ENCODE data around the gene EDDM3A. TPM values are rescaled to one million over a fixed set of nuclear protein-coding genes. Genes with fewer than 3 reads are reported as not detected.

The EDDM3A gene
- total and polyA plus RNA-seq, 12 donors = not detected

DNA sequence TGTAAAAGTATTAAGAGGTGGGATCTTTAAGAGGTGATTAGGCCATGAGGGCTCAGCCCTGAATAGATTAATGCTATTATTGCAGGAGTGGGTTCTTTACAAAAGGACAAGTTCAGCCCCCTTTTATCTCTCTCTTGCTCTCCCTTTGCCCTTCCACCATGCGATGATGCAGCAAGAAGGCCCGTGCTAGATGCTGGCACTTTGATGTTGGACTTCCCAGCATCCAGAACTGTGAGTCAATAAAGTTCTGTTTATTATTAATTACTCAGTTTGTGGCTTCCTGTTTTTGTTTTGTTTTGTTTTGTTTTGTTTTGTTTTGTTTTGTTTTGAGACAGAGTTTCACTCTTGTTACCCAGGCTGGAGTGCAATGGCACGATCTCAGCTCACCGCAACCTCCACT lies 46.9 kb downstream of the EDDM3A start:
- H3K36me3 ChIP-seq (replicated peaks in 1 of 2) = no peaks in the 10 kb centered on the region
- TF ChIP-seq POLR2A (IDR thresholded peaks at IDR 0.05) (no peak), CTCF (IDR thresholded peaks at IDR 0.05) (no peak)
- 79 to 86% (median 82%) methylated on average over 4 of the region's 4 CpGs for WGBS, 4 donors
- H3K4me3 ChIP-seq = no peak overlapping the region
- no peak for DNase-seq
- H3K9me3 ChIP-seq (replicated peaks in 1 of 3) = no peaks in the 10 kb centered on the region
- no peaks in the 10 kb centered on the region for H3K27me3 ChIP-seq
- no peaks in the 10 kb centered on the region for H3K4me1 ChIP-seq (replicated peaks in 1 of 2)
- no peak overlapping the region for H3K27ac ChIP-seq
- intact Hi-C loops (cut with DNase I) = no loop called here

DNA sequence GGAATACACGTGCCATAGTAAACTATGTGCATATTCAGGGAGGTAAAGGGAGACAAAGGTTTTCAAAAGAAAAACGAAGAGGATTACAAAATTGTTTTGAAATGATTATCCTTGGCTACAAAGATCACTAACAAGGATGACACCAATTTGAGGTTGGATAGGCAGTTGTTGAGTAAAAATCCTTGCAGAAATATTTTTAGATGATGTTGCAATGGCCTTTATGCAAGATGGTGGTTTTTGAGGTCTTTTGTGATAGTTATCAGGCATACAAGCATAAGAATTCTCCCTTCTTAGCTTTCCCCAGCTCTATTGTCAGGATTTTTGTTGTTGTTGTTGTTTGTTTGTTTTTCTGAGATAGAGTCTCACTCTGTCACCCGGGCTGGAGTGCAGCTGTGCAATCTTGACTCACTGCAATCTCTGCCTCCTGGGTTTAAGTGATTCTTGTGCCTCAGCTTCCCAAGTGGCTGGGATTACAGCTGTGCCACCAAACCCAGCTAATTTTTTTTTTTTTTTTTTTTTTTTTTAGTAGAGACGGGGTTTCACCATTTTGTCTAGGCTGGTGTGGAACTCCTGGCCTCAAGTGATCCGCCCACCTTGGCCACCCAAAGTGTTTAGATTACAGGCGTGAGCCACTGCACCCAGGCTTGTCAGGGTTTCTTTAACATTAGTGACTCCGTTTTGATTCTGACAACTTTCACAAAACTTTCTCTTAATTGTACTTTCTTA lies 49.1 kb downstream of the EDDM3A start:
- DNase-seq = no peak
- Histone ChIP-seq H3K4me1 (replicated peaks in 1 of 2) (peaks cover 3 to 4% of the 10 kb centered on the region in 2 donors), H3K4me3 (no peak overlapping the region), H3K9me3 (replicated peaks in 1 of 3) (no peaks in the 10 kb centered on the region), H3K27me3 (no peaks in the 10 kb centered on the region), H3K27ac (no peak overlapping the region), H3K36me3 (replicated peaks in 1 of 2) (no peaks in the 10 kb centered on the region)
- intact Hi-C loops (cut with DNase I) = no loop called here
- 62 to 71% (median 67%) methylated on average over 7 of the region's 7 CpGs for WGBS, 4 donors
- TF ChIP-seq POLR2A (IDR thresholded peaks at IDR 0.05) (no peak), CTCF (IDR thresholded peaks at IDR 0.05) (no peak)

- H3K4me3 ChIP-seq = no peak overlapping the region
- intact Hi-C loops (cut with DNase I) = no loop called here
- no peak for DNase-seq
- no peak for TF ChIP-seq POLR2A (IDR thresholded peaks at IDR 0.05)
- H3K36me3 ChIP-seq (replicated peaks in 1 of 2) = no peaks in the 10 kb centered on the region
- 75 to 100% (median 85%) methylated on average over 1 of the region's 1 CpG for WGBS, 4 donors
- no peak overlapping the region for H3K27ac ChIP-seq
- H3K9me3 ChIP-seq (replicated peaks in 1 of 3) = no peaks in the 10 kb centered on the region
- no peaks in the 10 kb centered on the region for H3K27me3 ChIP-seq
- peaks cover 4 to 5% of the 10 kb centered on the region in 2 donors for H3K4me1 ChIP-seq (replicated peaks in 1 of 2)
These were observed 51.5 kb downstream of the EDDM3A start for GRCh38 chr14:20797164-20797563.

Other genes starting within 250 kb of the EDDM3A start
- gene RNASE10, start 240.3 kb upstream of the EDDM3A start, total RNA-seq = under 1 TPM in 5 of 9 donors, not detected in 4; 0.21 to 0.75 (median 0.58) TPM
- under 1 TPM in 2 of 3 donors, not detected in 1; 0.30 to 0.32 TPM for gene RNASE10, start 240.3 kb upstream of the EDDM3A start, polyA plus RNA-seq
- not detected for gene RNASE9, start 184.8 kb upstream of the EDDM3A start, total RNA-seq
- gene RNASE9, start 184.8 kb upstream of the EDDM3A start, polyA plus RNA-seq = not detected
- under 1 TPM in 1 of 9 donors, not detected in 8; 0.11 TPM for gene RNASE11, start 157.9 kb upstream of the EDDM3A start, total RNA-seq
- under 1 TPM in 1 of 3 donors, not detected in 2; 0.57 TPM for gene RNASE11, start 157.9 kb upstream of the EDDM3A start, polyA plus RNA-seq
- not detected for gene RNASE12, start 154.5 kb upstream of the EDDM3A start, total RNA-seq
- not detected for gene RNASE12, start 154.5 kb upstream of the EDDM3A start, polyA plus RNA-seq
- not detected for gene OR6S1, start 104.2 kb upstream of the EDDM3A start, total RNA-seq
- not detected for gene OR6S1, start 104.2 kb upstream of the EDDM3A start, polyA plus RNA-seq
- gene RNASE4, start 61.3 kb upstream of the EDDM3A start, total RNA-seq = 10 to 100 TPM in 2 of 9 donors, 1 to 10 TPM in 7; 1.2 to 24.9 (median 7.7) TPM
- gene RNASE4, start 61.3 kb upstream of the EDDM3A start, polyA plus RNA-seq = 10 to 100 TPM in 1 of 3 donors, 1 to 10 TPM in 2; 6.0 to 12.7 (median 9.8) TPM
- gene ANG, start 57.1 kb upstream of the EDDM3A start, total RNA-seq = 10 to 100 TPM in 1 of 9 donors, 1 to 10 TPM in 7, under 1 TPM in 1; 0.78 to 12.0 (median 3.6) TPM
- 1 to 10 TPM; 1.8 to 10.0 (median 3.7) TPM for gene ANG, start 57.1 kb upstream of the EDDM3A start, polyA plus RNA-seq
- gene EDDM3B, start 22.5 kb downstream of the EDDM3A start, total RNA-seq = not detected
- gene EDDM3B, start 22.5 kb downstream of the EDDM3A start, polyA plus RNA-seq = not detected
- gene RNASE6, start 35.4 kb downstream of the EDDM3A start, total RNA-seq = 10 to 100 TPM in 8 of 9 donors, 1 to 10 TPM in 1; 4.5 to 61.0 (median 22.3) TPM
- 10 to 100 TPM in 1 of 3 donors, 1 to 10 TPM in 2; 5.9 to 17.9 (median 7.2) TPM for gene RNASE6, start 35.4 kb downstream of the EDDM3A start, polyA plus RNA-seq
- gene RNASE1, start 57.0 kb downstream of the EDDM3A start, total RNA-seq = 1,000 to 10,000 TPM in 2 of 9 donors, 100 to 1,000 TPM in 7; 103 to 2,068 (median 604) TPM
- gene RNASE1, start 57.0 kb downstream of the EDDM3A start, polyA plus RNA-seq = 100 to 1,000 TPM; 170 to 424 (median 388) TPM
- gene RNASE3, start 145.5 kb downstream of the EDDM3A start, total RNA-seq = under 1 TPM in 2 of 9 donors, not detected in 7; 0.54 to 0.81 TPM
- 1 to 10 TPM in 1 of 3 donors, under 1 TPM in 2; 0.31 to 1.2 (median 0.64) TPM for gene RNASE3, start 145.5 kb downstream of the EDDM3A start, polyA plus RNA-seq
- 10 to 100 TPM in 3 of 9 donors, 1 to 10 TPM in 4, under 1 TPM in 1, not detected in 1; 0.33 to 16.8 (median 5.5) TPM for gene RNASE2, start 209.6 kb downstream of the EDDM3A start, total RNA-seq
- gene RNASE2, start 209.6 kb downstream of the EDDM3A start, polyA plus RNA-seq = 10 to 100 TPM in 2 of 3 donors, 1 to 10 TPM in 1; 4.0 to 16.4 (median 12.9) TPM
- gene METTL17, start 244.1 kb downstream of the EDDM3A start, total RNA-seq = 100 to 1,000 TPM in 4 of 9 donors, 10 to 100 TPM in 5; 66.2 to 231 (median 93.6) TPM
- gene METTL17, start 244.1 kb downstream of the EDDM3A start, polyA plus RNA-seq = 100 to 1,000 TPM in 2 of 3 donors, 10 to 100 TPM in 1; 86.9 to 202 (median 176) TPM